HepG2 (cell line): ENCODE data around the gene TSACC. TPM values are rescaled to one million over a fixed set of nuclear protein-coding genes. Genes with fewer than 3 reads are reported as not detected.

Source experiments
- ATAC-seq: fragments of 200-7000 bp; cut with Tn5 transposase; 3 replicates; pipeline ENCODE4 v1.9.1; 2020; ENCODE audit warnings: mild to moderate bottlenecking, moderate library complexity
- BruUV-seq: library from RNA; stranded (reverse); fragments of 400-500 nt; replicated peaks from 2 replicates; lab custom pipeline; 2021; lab: Mats Ljungman, UMichigan
- CTCF ChIA-PET: fragments of 300-600 bp; formaldehyde crosslinking; extraction: SDS; loops from one replicate; lab custom pipeline; 2021; ENCODE audit warnings: low total read pairs, inconsistent platforms, low intra/inter-chr PET ratio; lab: Yijun Ruan, JAX
- POLR2A ChIA-PET: fragments of 350-600 bp; sonication (Branson Sonifier 250); formaldehyde crosslinking; loops from one replicate; lab custom pipeline; 2020; ENCODE audit warnings: antibody characterized with exemption, inconsistent platforms; lab: Yijun Ruan, JAX
- DNase-seq: peaks from one replicate; pipeline ENCODE4 v3.0.0-alpha.2; 2015; ENCODE audit warnings: low spot score
- FAIRE-seq: peaks from 3 replicates; lab custom pipeline; 2011; peaks lifted over from hg19 to GRCh38; lab: Jason Lieb, UNC
- H2AFZ ChIP-seq: one replicate; pipeline ENCODE4 v1.6.1; 2011; ENCODE audit warnings: low read length, inconsistent platforms
- H3K27ac ChIP-seq: fragments of 300-600 bp; 3 replicates; pipeline ENCODE4 v1.8.0; 2011; ENCODE audit warnings: mixed run types, mild to moderate bottlenecking, mixed read lengths, low read length, inconsistent platforms; ENCODE audit not compliant: insufficient read depth; ENCODE audit errors: extremely low read length
- H3K27me3 ChIP-seq, 2 experiments: fragments of 200-600 bp in 1 of 2; 2 replicates in 1 of 2; 3 replicates in 1 of 2; pipeline versions ENCODE4 v1.6.0 to v1.8.0; 2011; ENCODE audit warnings: low read length in 2 of 2, mild to moderate bottlenecking in 2 of 2, moderate library complexity in 2 of 2, inconsistent platforms in 1 of 2; ENCODE audit not compliant: insufficient read depth in 2 of 2, control insufficient read depth in 1 of 2
- H3K36me3 ChIP-seq, 2 experiments: fragments of 200-600 bp in 1 of 2; replicated peaks in 1 of 2; 2 replicates in 1 of 2; 3 replicates in 1 of 2; pipeline versions ENCODE4 v1.5.1 to v1.8.0; 2011; ENCODE audit warnings: low read length in 2 of 2, inconsistent platforms in 1 of 2; ENCODE audit not compliant: insufficient read depth in 2 of 2, control insufficient read depth in 1 of 2
- H3K4me1 ChIP-seq: 2 replicates; pipeline ENCODE4 v1.5.1; 2012; ENCODE audit warnings: low read length, inconsistent platforms; ENCODE audit not compliant: insufficient read depth
- H3K4me2 ChIP-seq: 2 replicates; pipeline ENCODE4 v1.6.0; 2011; ENCODE audit warnings: low read depth, low read length, inconsistent platforms
- H3K4me3 ChIP-seq, 3 experiments: fragments of 200-600 bp in 1 of 3; sonication (generic), shearing (Covaris generic) in 1 of 3; replicated peaks in 1 of 3; 2 replicates each; pipeline ENCODE4 v1.5.1; 2011 to 2016; ENCODE audit warnings: low read length in 3 of 3, inconsistent platforms in 2 of 3, low read depth in 2 of 3, mild to moderate bottlenecking in 2 of 3, control low read depth in 1 of 3, mixed read lengths in 1 of 3; ENCODE audit not compliant: insufficient read depth in 1 of 3
- H3K79me2 ChIP-seq: one replicate; pipeline ENCODE4 v1.6.1; 2011; ENCODE audit warnings: low read length, inconsistent platforms; ENCODE audit not compliant: insufficient read depth
- H3K9ac ChIP-seq: 2 replicates; pipeline ENCODE4 v1.6.0; 2011; ENCODE audit warnings: mild to moderate bottlenecking, low read depth, low read length, inconsistent platforms; ENCODE audit not compliant: insufficient read depth
- H3K9me3 ChIP-seq: 2 replicates; pipeline ENCODE4 v1.5.1; 2012; ENCODE audit warnings: mild to moderate bottlenecking, low read length
- H4K20me1 ChIP-seq: 2 replicates; pipeline ENCODE4 v1.6.0; 2011; ENCODE audit warnings: inconsistent platforms, mild to moderate bottlenecking, low read length, moderate library complexity; ENCODE audit not compliant: insufficient read depth
- CC2D1A ChIP-seq: sonication (generic); formaldehyde crosslinking; IDR thresholded peaks from 2 replicates; pipeline ENCODE4 v1.8.1; 2023; ENCODE audit warnings: mild to moderate bottlenecking, missing genetic modification reagents
- CHD4 ChIP-seq: fragments of 200-600 bp; sonication (generic); IDR thresholded peaks from 2 replicates; pipeline ENCODE4 v1.7.0; 2017; ENCODE audit warnings: mild to moderate bottlenecking, low read length, borderline replicate concordance
- DNMT1 ChIP-seq: sonication (generic); formaldehyde crosslinking; IDR thresholded peaks from 2 replicates; pipeline ENCODE4 v1.5.1; 2020; ENCODE audit warnings: mild to moderate bottlenecking, missing genetic modification reagents
- DRAP1 ChIP-seq: IDR thresholded peaks from 2 replicates; pipeline ENCODE4 v1.6.1; 2016; ENCODE audit warnings: missing genetic modification reagents, missing compliant biosample characterization
- EEA1 ChIP-seq: sonication (generic); formaldehyde crosslinking; IDR thresholded peaks from 2 replicates; pipeline ENCODE4 v1.5.1; 2020; ENCODE audit warnings: mild to moderate bottlenecking, missing genetic modification reagents, borderline replicate concordance
- FOXA3 ChIP-seq: IDR thresholded peaks from 2 replicates; pipeline ENCODE4 v1.6.1; 2016; ENCODE audit warnings: missing genetic modification reagents, missing compliant biosample characterization
- HDAC1 ChIP-seq: sonication (generic); formaldehyde crosslinking; IDR thresholded peaks from 2 replicates; pipeline ENCODE4 v1.5.1; 2020; ENCODE audit warnings: mild to moderate bottlenecking, missing genetic modification reagents
- HIVEP1 ChIP-seq: sonication (generic); formaldehyde crosslinking; IDR thresholded peaks from 2 replicates; pipeline ENCODE4 v1.4.0; 2020; ENCODE audit warnings: mild to moderate bottlenecking, missing genetic modification reagents
- NCOR1 ChIP-seq: fragments of 200-600 bp; sonication (generic); IDR thresholded peaks from 2 replicates; pipeline ENCODE4 v1.7.0; 2017; ENCODE audit warnings: antibody characterized with exemption, low read length, borderline replicate concordance
- PHF8 ChIP-seq: sonication (generic); formaldehyde crosslinking; IDR thresholded peaks from 2 replicates; pipeline ENCODE4 v1.5.0; 2020; ENCODE audit warnings: missing genetic modification reagents
- SRF ChIP-seq: IDR thresholded peaks from 2 replicates; pipeline ENCODE4 v1.6.1; 2011; ENCODE audit warnings: mild to moderate bottlenecking, low read depth, low read length, moderate library complexity
- ZFP36L1 ChIP-seq: sonication (generic); formaldehyde crosslinking; IDR thresholded peaks from 2 replicates; pipeline ENCODE4 v1.8.0; 2022; ENCODE audit warnings: mild to moderate bottlenecking, missing genetic modification reagents, moderate library complexity
- ZNF251 ChIP-seq: sonication (generic); formaldehyde crosslinking; IDR thresholded peaks from 2 replicates; pipeline ENCODE4 v1.9.0; 2021; ENCODE audit warnings: mild to moderate bottlenecking, missing genetic modification reagents
- ZNF33A ChIP-seq: sonication (generic); formaldehyde crosslinking; IDR thresholded peaks from 2 replicates; pipeline ENCODE4 v1.5.1; 2020; ENCODE audit warnings: missing genetic modification reagents, mild to moderate bottlenecking, moderate library complexity, borderline replicate concordance
- ZNF446 ChIP-seq: sonication (generic); formaldehyde crosslinking; IDR thresholded peaks from 2 replicates; pipeline ENCODE4 v1.5.0; 2020; ENCODE audit warnings: mild to moderate bottlenecking, missing genetic modification reagents
- ZNF598 ChIP-seq: sonication (generic); formaldehyde crosslinking; IDR thresholded peaks from 2 replicates; pipeline ENCODE4 v1.5.1; 2020; ENCODE audit warnings: mild to moderate bottlenecking, missing genetic modification reagents, borderline replicate concordance
- ZNF652 ChIP-seq: IDR thresholded peaks from 2 replicates; pipeline ENCODE4 v1.6.1; 2016; ENCODE audit warnings: low read depth, borderline replicate concordance
- ZNF770 ChIP-seq: sonication (generic); formaldehyde crosslinking; IDR thresholded peaks from 2 replicates; pipeline ENCODE4 v1.5.0; 2020; ENCODE audit warnings: mild to moderate bottlenecking, missing genetic modification reagents
- WGBS: methylation state at CpG from one replicate; pipeline ENCODE4 v1.1.6; 2017; ENCODE audit warnings: low lambda C conversion rate; 5-methylcytosine and 5-hydroxymethylcytosine counted together
- in situ Hi-C: cut with HindIII; loops from 2 replicates; pipeline ENCODE4 v1.10.0; 2017; ENCODE audit warnings: low pct_unique_long_range_greater_than_20kb; ENCODE audit not compliant: extremely low pct_ligation_motif_present
- intact Hi-C: fragments of 100-400 bp; cut with micrococcal nuclease; formaldehyde crosslinking; loops from one replicate; pipeline ENCODE4 v1.10.0; 2022; ENCODE audit not compliant: unreplicated experiment
- polyA plus RNA-seq, 8 experiments: library from polyadenylated mRNA; depleted of rRNA in 3 of 8; stranded (reverse) in 7 of 8; unstranded in 1 of 8; fragments of >200 nt; fragmentation: Illumina TruSeq in 4 of 8; extraction: Trizol in 4 of 8; gene quantifications; 2 replicates each; pipeline versions ENCODE4 v1.2.1 to v1.2.3, GENCODE V29; 2011 to 2016; ENCODE audit warnings: low read depth in 4 of 8, missing spikeins in 1 of 8, mixed read lengths in 1 of 8; ENCODE audit not compliant: insufficient read depth in 1 of 8
- total RNA-seq, 5 experiments: library from RNA; depleted of rRNA; stranded (reverse); fragments of >200 nt; fragmentation: Illumina TruSeq; extraction: Trizol; gene quantifications; 2 replicates each; pipeline ENCODE4 v1.2.3, GENCODE V29; 2016; ENCODE audit warnings: low read depth in 1 of 5
- TF ChIP-seq, protein P1 (sequence below): sonication (generic); formaldehyde crosslinking; IDR thresholded peaks from 2 replicates; pipeline ENCODE4 v1.4.0; 2020; ENCODE audit warnings: missing genetic modification reagents, mild to moderate bottlenecking, borderline replicate concordance

TSACC gene
- total and polyA plus RNA-seq, 2 of the 13 experiments (the other 11 are each of a cell fraction or from before 2014, with no cell fraction given) = 1.5 to 2.6 TPM

DNA sequence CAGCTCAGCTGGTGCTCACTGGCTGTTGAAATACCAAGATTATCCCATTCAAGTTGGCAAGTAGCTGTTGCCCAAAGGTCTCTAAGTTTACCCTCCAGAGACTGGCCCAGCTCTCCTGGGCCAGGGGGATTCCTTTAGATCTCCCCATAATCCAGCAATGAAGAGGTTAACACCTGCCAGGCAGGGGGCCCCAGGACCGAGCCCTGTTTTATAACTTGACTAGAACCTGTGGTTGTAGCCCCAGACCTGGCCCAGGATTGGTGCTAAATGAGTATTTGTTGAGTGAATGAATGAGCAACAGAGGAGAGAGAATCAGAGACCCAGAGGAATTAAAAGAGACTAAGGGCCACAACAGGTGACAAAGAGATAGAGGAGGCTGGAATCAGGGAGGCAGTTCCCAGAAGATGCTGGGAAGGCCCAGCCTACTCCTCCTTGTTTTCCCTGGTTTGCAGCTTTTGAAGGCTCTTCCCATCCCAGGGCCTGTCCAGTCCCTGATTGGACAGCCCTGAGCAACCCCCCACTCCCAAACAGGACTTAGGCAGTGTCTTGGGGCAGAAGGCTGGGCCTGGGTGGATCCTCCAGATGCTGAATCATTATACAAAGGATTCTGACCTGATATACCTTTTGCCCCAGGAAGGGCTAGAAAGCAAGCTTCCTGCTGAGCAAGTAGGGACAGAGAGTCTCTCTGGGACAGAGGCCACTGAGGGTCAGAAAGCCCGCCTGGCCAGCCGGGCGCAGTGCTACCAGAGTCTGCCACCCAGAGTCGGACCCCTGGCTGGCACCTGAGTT lies 28.2 kb downstream of the TSACC start:
- Histone ChIP-seq H3K4me1 (peaks cover 62% of the 10 kb centered on the region), H3K36me3 (no peaks in the 10 kb centered on the region), H3K4me3 (peak overlapping the region; percentile 70 to 91 (median 90)), H3K79me2 (peaks cover 19% of the 10 kb centered on the region), H3K9me3 (no peaks in the 10 kb centered on the region), H4K20me1 (no peaks in the 10 kb centered on the region), H3K27me3 (no peaks in the 10 kb centered on the region; a peak in 1 of 5 replicates), H2AFZ (no peak overlapping the region), H3K27ac (peak overlapping the region; percentile 98), H3K4me2 (peak overlapping the region; percentile 98), H3K9ac (peak overlapping the region; percentile 90)
- in situ Hi-C loops (no loop called here), intact Hi-C loops (no loop called here)
- no TSS peak for BruUV-seq
- DNase-seq (no peak), FAIRE-seq (no peak), ATAC-seq (peak; percentile 12)
- WGBS = 13% methylated on average over 1 of the region's 5 CpGs
- ChIA-PET POLR2A (interaction anchor here (0.5 to 8.5 kb wide), 5 partner anchors 15 to 1759 kb away, joined by 3 to 189 read pairs (median 4); partner anchors contain the start of genes ADAR, CCT3 and TSACC), CTCF (no interaction called here)
- TF ChIP-seq DNMT1 (CRISPR knock-in tag) (no peak), EEA1 (CRISPR knock-in tag) (no peak), ZNF652 (CRISPR knock-in tag) (peak; percentile 83), ZNF598 (CRISPR knock-in tag) (no peak), CHD4 (no peak), ZNF251 (CRISPR knock-in tag) (no peak), FOXA3 (CRISPR knock-in tag) (no peak), HIVEP1 (CRISPR knock-in tag) (no peak), PHF8 (peak; percentile 34; the same call in 1 of the 2 replicates), ZNF33A (CRISPR knock-in tag) (no peak), ZFP36L1 (CRISPR knock-in tag) (no peak), CC2D1A (no peak), SRF (no peak), ZNF446 (CRISPR knock-in tag) (no peak), HDAC1 (CRISPR knock-in tag) (no peak), DRAP1 (0 out of 2 replicates have a peak, but pooled peaks have one; percentile 9), ZNF770 (CRISPR knock-in tag) (0 out of 2 replicates have a peak, but pooled peaks have one; percentile 10), NCOR1 (no peak)
- TF ChIP-seq, protein P1, sequence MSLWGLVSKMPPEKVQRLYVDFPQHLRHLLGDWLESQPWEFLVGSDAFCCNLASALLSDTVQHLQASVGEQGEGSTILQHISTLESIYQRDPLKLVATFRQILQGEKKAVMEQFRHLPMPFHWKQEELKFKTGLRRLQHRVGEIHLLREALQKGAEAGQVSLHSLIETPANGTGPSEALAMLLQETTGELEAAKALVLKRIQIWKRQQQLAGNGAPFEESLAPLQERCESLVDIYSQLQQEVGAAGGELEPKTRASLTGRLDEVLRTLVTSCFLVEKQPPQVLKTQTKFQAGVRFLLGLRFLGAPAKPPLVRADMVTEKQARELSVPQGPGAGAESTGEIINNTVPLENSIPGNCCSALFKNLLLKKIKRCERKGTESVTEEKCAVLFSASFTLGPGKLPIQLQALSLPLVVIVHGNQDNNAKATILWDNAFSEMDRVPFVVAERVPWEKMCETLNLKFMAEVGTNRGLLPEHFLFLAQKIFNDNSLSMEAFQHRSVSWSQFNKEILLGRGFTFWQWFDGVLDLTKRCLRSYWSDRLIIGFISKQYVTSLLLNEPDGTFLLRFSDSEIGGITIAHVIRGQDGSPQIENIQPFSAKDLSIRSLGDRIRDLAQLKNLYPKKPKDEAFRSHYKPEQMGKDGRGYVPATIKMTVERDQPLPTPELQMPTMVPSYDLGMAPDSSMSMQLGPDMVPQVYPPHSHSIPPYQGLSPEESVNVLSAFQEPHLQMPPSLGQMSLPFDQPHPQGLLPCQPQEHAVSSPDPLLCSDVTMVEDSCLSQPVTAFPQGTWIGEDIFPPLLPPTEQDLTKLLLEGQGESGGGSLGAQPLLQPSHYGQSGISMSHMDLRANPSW = no peak
